GM23248 (cell line): Measurements from ENCODE around the gene UBTD2.

Source experiments
- EZH2 ChIP-seq: fragments of 200-600 bp; sonication (generic); IDR thresholded peaks from 2 replicates; pipeline ENCODE4 v1.6.1; 2018; ENCODE audit warnings: antibody characterized with exemption, mild to moderate bottlenecking; ENCODE audit not compliant: insufficient read depth, poor library complexity, severe bottlenecking
- EZH2phosphoT487 ChIP-seq: fragments of 200-600 bp; sonication (generic); IDR thresholded peaks from 2 replicates; pipeline ENCODE4 v1.6.1; 2018; ENCODE audit warnings: antibody characterized with exemption, moderate library complexity, mild to moderate bottlenecking, low read depth; ENCODE audit not compliant: insufficient read depth

- TF ChIP-seq EZH2: no peak
- no peak for TF ChIP-seq EZH2phosphoT487
Observed at GRCh38 chr5:172173564-172174153, 109.9 kb downstream of the UBTD2 start.
